HG03103 (cell line): ENCODE results near the gene CCL19.

ENCODE experiments used
- ATAC-seq: cut with Tn5 transposase; IDR thresholded peaks from one replicate; pipeline ENCODE4 v1.9.1; 2021; ENCODE audit warnings: low read depth; ENCODE audit not compliant: unreplicated experiment

Gene CCL19

DNA sequence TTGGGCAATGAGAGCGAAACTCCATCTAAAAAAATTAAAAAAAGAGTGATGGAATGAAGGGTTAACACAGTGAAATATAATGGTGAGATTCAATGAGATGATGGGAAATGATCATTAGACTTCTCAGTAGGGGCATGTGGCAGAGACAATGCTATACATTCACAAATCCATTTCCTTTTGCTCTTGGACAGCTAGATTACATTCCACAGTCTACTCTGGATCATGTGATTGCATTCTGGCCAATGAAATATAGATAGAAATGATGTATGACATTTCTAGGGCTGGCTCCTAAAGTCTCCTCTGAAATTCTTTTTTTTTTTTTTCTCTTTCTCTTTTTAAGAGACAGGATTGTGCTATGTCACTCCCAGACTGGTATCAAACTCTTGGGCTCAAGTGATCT is 48.4 kb downstream of the CCL19 start:
- ATAC-seq, result no peak
